HepG2 (cell line): ENCODE results near the gene CEBPE. TPM values are rescaled to one million over a fixed set of nuclear protein-coding genes. Genes with fewer than 3 reads are reported as not detected.

Source experiments
- AKAP8 ChIP-seq: sonication (generic); formaldehyde crosslinking; IDR thresholded peaks from 2 replicates; pipeline ENCODE4 v1.5.1; 2020; ENCODE audit warnings: mild to moderate bottlenecking, missing genetic modification reagents
- CTCF ChIP-seq: sonication (generic); formaldehyde crosslinking; IDR thresholded peaks from 2 replicates; pipeline ENCODE4 v1.5.0; 2020; ENCODE audit warnings: mild to moderate bottlenecking, missing genetic modification reagents, moderate library complexity
- EED ChIP-seq: sonication (generic); formaldehyde crosslinking; IDR thresholded peaks from 2 replicates; pipeline ENCODE4 v1.5.0; 2020; ENCODE audit warnings: mild to moderate bottlenecking, missing genetic modification reagents
- EHMT2 ChIP-seq: fragments of 200-600 bp; sonication (generic); IDR thresholded peaks from 2 replicates; pipeline ENCODE4 v1.7.0; 2017; ENCODE audit warnings: antibody characterized with exemption, low read depth, low read length, borderline replicate concordance
- ELF1 ChIP-seq: sonication (generic); formaldehyde crosslinking; IDR thresholded peaks from 2 replicates; pipeline ENCODE4 v1.4.0; 2020; ENCODE audit warnings: missing genetic modification reagents
- GATAD1 ChIP-seq: IDR thresholded peaks from 2 replicates; pipeline ENCODE4 v1.6.1; 2016; ENCODE audit warnings: missing genetic modification reagents, missing compliant biosample characterization
- HIVEP1 ChIP-seq: sonication (generic); formaldehyde crosslinking; IDR thresholded peaks from 2 replicates; pipeline ENCODE4 v1.4.0; 2020; ENCODE audit warnings: mild to moderate bottlenecking, missing genetic modification reagents
- MAF1 ChIP-seq: sonication (generic); formaldehyde crosslinking; IDR thresholded peaks from 2 replicates; pipeline ENCODE4 v1.5.0; 2020; ENCODE audit warnings: missing genetic modification reagents, borderline replicate concordance
- NKX3-1 ChIP-seq: sonication (generic); formaldehyde crosslinking; IDR thresholded peaks from 2 replicates; pipeline ENCODE4 v1.5.0; 2020; ENCODE audit warnings: missing genetic modification reagents
- NR2F1 ChIP-seq, 2 experiments: fragments of 450-650 bp in 1 of 2; formaldehyde crosslinking in 1 of 2; IDR thresholded peaks; 2 replicates each; pipeline versions ENCODE4 v1.5.0 to v1.6.1; 2016 to 2020; ENCODE audit warnings: mild to moderate bottlenecking in 1 of 2, missing compliant biosample characterization in 1 of 2, missing genetic modification reagents in 1 of 2, moderate library complexity in 1 of 2
- PLRG1 ChIP-seq: fragments of 450-650 bp; conservative IDR thresholded peaks from 2 replicates; pipeline ENCODE4 v1.6.1; 2016
- RFXANK ChIP-seq: IDR thresholded peaks from 2 replicates; pipeline ENCODE4 v1.6.1; 2016
- SMARCE1 ChIP-seq: fragments of 450-650 bp; IDR thresholded peaks from 2 replicates; pipeline ENCODE4 v1.6.1; 2017; ENCODE audit warnings: borderline replicate concordance
- SRSF9 ChIP-seq: fragments of 200-400 bp; formaldehyde crosslinking; IDR thresholded peaks from 2 replicates; pipeline ENCODE4 v1.6.1; 2018; ENCODE audit warnings: borderline replicate concordance, mild to moderate bottlenecking, low read depth, low read length; ENCODE audit not compliant: insufficient read depth, poor library complexity, severe bottlenecking
- STAT6 ChIP-seq: sonication (generic); formaldehyde crosslinking; IDR thresholded peaks from 2 replicates; pipeline ENCODE4 v1.4.0; 2020; ENCODE audit warnings: missing genetic modification reagents, mild to moderate bottlenecking, borderline replicate concordance
- ZNF24 ChIP-seq: fragments of 450-650 bp; IDR thresholded peaks from 2 replicates; pipeline ENCODE4 v1.6.1; 2017; ENCODE audit warnings: antibody characterized with exemption, mild to moderate bottlenecking
- ZNF557 ChIP-seq: sonication (generic); formaldehyde crosslinking; IDR thresholded peaks from 2 replicates; pipeline ENCODE4 v1.4.0; 2020; ENCODE audit warnings: missing genetic modification reagents
- ZNF562 ChIP-seq: sonication (generic); formaldehyde crosslinking; IDR thresholded peaks from 2 replicates; pipeline ENCODE4 v1.8.0; 2022; ENCODE audit warnings: missing genetic modification reagents, borderline replicate concordance
- ZSCAN9 ChIP-seq: IDR thresholded peaks from 2 replicates; pipeline ENCODE4 v1.6.1; 2016; ENCODE audit warnings: borderline replicate concordance
- polyA plus RNA-seq, 8 experiments: library from polyadenylated mRNA; depleted of rRNA in 3 of 8; stranded (reverse) in 7 of 8; unstranded in 1 of 8; fragments of >200 nt; fragmentation: Illumina TruSeq in 4 of 8; extraction: Trizol in 4 of 8; gene quantifications; 2 replicates each; pipeline versions ENCODE4 v1.2.1 to v1.2.3, GENCODE V29; 2011 to 2016; ENCODE audit warnings: low read depth in 4 of 8, missing spikeins in 1 of 8, mixed read lengths in 1 of 8; ENCODE audit not compliant: insufficient read depth in 1 of 8
- total RNA-seq, 5 experiments: library from RNA; depleted of rRNA; stranded (reverse); fragments of >200 nt; fragmentation: Illumina TruSeq; extraction: Trizol; gene quantifications; 2 replicates each; pipeline ENCODE4 v1.2.3, GENCODE V29; 2016; ENCODE audit warnings: low read depth in 1 of 5
- TF ChIP-seq, protein P1 (sequence below): sonication (generic); formaldehyde crosslinking; IDR thresholded peaks from 2 replicates; pipeline ENCODE4 v1.5.0; 2020; ENCODE audit warnings: missing genetic modification reagents, mild to moderate bottlenecking, borderline replicate concordance
- TF ChIP-seq, protein P2 (sequence below): sonication (generic); formaldehyde crosslinking; conservative IDR thresholded peaks from 2 replicates; pipeline ENCODE4 v1.8.0; 2022; ENCODE audit warnings: mild to moderate bottlenecking, moderate library complexity, missing genetic modification reagents
- TF ChIP-seq, protein P3 (sequence below): IDR thresholded peaks from 2 replicates; pipeline ENCODE4 v1.6.1; 2016; ENCODE audit warnings: low read depth, borderline replicate concordance

Gene CEBPE
- total and polyA plus RNA-seq, 2 of the 13 experiments (the other 11 are each of a cell fraction or from before 2014, with no cell fraction given) = 0.09 to 0.11 TPM

DNA sequence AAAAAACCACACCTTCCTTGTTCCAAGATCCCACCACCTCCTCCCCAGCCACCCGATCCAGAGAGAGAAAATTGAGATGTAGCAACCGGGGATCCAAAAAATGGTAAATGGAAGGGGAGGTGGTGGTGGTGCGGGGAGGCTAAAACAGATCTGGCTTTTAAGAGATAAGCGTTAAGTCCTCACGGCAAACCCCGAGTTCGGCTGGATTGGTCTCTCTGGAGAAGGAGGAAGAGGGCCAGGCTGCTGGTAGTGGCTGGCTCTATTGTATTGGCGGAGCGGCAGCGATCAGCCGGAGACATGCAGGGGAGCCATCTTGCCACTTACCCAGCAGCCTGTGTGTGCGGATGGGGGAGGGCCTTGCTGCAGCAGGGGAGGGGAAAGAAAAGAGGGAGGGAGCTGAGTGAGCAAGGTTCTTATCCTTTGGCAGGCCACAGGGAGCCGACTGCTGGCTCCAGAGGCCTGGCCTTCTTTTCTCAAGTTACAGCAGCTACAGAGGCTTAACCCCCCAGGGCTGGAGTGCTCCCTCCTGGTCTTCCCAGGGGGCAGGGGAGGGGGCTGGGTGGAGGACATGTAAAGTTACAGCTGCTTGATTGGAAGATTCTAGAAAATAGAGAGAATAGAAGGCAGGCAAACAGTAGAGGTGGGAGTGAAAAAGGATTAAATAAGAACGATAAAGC, 47.7 kb downstream of the CEBPE start (continued):
- peak; percentile 40 for TF ChIP-seq CTCF (CRISPR knock-in tag)
- TF ChIP-seq SRSF9 = no peak
- TF ChIP-seq AKAP8 (CRISPR knock-in tag) = 0 out of 2 replicates have a peak, but pooled peaks have one; percentile 78
- TF ChIP-seq MAF1 (CRISPR knock-in tag) = no peak
- TF ChIP-seq RFXANK (CRISPR knock-in tag) = 0 out of 2 replicates have a peak, but pooled peaks have one; percentile 54
- TF ChIP-seq, protein P1, sequence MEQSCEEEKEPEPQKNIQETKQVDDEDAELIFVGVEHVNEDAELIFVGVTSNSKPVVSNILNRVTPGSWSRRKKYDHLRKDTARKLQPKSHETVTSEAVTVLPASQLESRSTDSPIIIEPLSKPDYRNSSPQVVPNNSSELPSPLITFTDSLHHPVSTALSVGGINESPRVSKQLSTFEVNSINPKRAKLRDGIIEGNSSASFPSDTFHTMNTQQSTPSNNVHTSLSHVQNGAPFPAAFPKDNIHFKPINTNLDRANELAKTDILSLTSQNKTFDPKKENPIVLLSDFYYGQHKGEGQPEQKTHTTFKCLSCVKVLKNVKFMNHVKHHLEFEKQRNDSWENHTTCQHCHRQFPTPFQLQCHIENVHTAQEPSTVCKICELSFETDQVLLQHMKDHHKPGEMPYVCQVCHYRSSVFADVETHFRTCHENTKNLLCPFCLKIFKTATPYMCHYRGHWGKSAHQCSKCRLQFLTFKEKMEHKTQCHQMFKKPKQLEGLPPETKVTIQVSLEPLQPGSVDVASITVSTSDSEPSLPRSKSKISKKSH (CRISPR knock-in tag) = peak; percentile 94
- no peak for TF ChIP-seq SMARCE1
- TF ChIP-seq ZNF24 = no peak
- no peak for TF ChIP-seq PLRG1
- TF ChIP-seq, protein P2, sequence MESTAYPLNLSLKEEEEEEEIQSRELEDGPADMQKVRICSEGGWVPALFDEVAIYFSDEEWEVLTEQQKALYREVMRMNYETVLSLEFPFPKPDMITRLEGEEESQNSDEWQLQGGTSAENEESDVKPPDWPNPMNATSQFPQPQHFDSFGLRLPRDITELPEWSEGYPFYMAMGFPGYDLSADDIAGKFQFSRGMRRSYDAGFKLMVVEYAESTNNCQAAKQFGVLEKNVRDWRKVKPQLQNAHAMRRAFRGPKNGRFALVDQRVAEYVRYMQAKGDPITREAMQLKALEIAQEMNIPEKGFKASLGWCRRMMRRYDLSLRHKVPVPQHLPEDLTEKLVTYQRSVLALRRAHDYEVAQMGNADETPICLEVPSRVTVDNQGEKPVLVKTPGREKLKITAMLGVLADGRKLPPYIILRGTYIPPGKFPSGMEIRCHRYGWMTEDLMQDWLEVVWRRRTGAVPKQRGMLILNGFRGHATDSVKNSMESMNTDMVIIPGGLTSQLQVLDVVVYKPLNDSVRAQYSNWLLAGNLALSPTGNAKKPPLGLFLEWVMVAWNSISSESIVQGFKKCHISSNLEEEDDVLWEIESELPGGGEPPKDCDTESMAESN (CRISPR knock-in tag) = peak; percentile 90; the same call in 1 of the 2 replicates
- 0 out of 2 replicates have a peak, but pooled peaks have one; percentile 28 for TF ChIP-seq EED (CRISPR knock-in tag)
- TF ChIP-seq ELF1 (CRISPR knock-in tag) = peak; percentile 72
- TF ChIP-seq HIVEP1 (CRISPR knock-in tag) = peak; percentile 67; the same call in 1 of the 2 replicates
- TF ChIP-seq ZNF562 = no peak
- no peak for TF ChIP-seq EHMT2
- TF ChIP-seq ZNF557 = no peak
- peak; percentile 43; the same call in 1 of the 2 replicates for TF ChIP-seq ZSCAN9
- TF ChIP-seq STAT6 (CRISPR knock-in tag) = no peak
- TF ChIP-seq, protein P3, sequence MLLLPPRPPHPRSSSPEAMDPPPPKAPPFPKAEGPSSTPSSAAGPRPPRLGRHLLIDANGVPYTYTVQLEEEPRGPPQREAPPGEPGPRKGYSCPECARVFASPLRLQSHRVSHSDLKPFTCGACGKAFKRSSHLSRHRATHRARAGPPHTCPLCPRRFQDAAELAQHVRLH (CRISPR knock-in tag) = peak; percentile 87; the same call in 1 of the 2 replicates
- peak; percentile 94 for TF ChIP-seq GATAD1 (CRISPR knock-in tag)
- no peak for TF ChIP-seq NKX3-1 (CRISPR knock-in tag)
- TF ChIP-seq NR2F1 (CRISPR knock-in tag; IDR thresholded peaks at IDR 0.05) = no peak
